Muscle of leg (tissue), 16 donors: ENCODE results near the gene STPG4. TPM values are rescaled to one million over a fixed set of nuclear protein-coding genes. Genes with fewer than 3 reads are reported as not detected.

Experiments used
- DNase-seq: peaks from one replicate; pipeline ENCODE4 v3.0.0; 2013
- H3K27ac ChIP-seq: one replicate; pipeline ENCODE4 v1.5.1; 2013; ENCODE audit warnings: mild to moderate bottlenecking, low read length, control low read depth
- H3K27me3 ChIP-seq: one replicate; pipeline ENCODE4 v1.6.1; 2013; ENCODE audit warnings: low read length; ENCODE audit not compliant: control insufficient read depth, insufficient read depth
- H3K36me3 ChIP-seq: one replicate; pipeline ENCODE4 v1.6.1; 2013; ENCODE audit warnings: low read length; ENCODE audit not compliant: control insufficient read depth, insufficient read depth
- H3K4me1 ChIP-seq: one replicate; pipeline ENCODE4 v1.6.1; 2013; ENCODE audit warnings: low read length; ENCODE audit not compliant: control insufficient read depth, insufficient read depth
- H3K4me3 ChIP-seq: one replicate; pipeline ENCODE4 v1.5.1; 2013; ENCODE audit warnings: low read length, control low read depth
- H3K9me3 ChIP-seq: replicated peaks from 2 replicates; pipeline ENCODE4 v1.6.1; 2013; ENCODE audit warnings: low read depth, low read length; ENCODE audit not compliant: control insufficient read depth
- WGBS: methylation state at CpG from one replicate; pipeline ENCODE4 v1.1.5; 2013; ENCODE audit warnings: missing lambda C conversion rate; ENCODE audit not compliant: insufficient coverage; 5-methylcytosine and 5-hydroxymethylcytosine counted together
- long read RNA-seq, 11 donors: transcript quantifications; one replicate each; lab custom pipeline, GENCODE V29; 2026
- polyA plus RNA-seq, 8 donors: library from polyadenylated mRNA; unstranded; fragments of 120-200 nt; gene quantifications; one replicate each; pipeline versions ENCODE4 v1.2.1 to v1.2.3, GENCODE V29; 2013; ENCODE audit warnings: inconsistent platforms in 1 of 8, low replicate concordance in 1 of 8; ENCODE audit not compliant: insufficient read length in 8 of 8, insufficient read depth in 1 of 8
- total RNA-seq: library from RNA; stranded (reverse); fragments of 120-200 nt; gene quantifications from one replicate; pipeline ENCODE4 v1.2.4, GENCODE V29; 2013

Gene STPG4
- total RNA-seq, result 0.22 TPM
- under 1 TPM in 2 of 8 donors, not detected in 6; 0.12 to 0.19 TPM for polyA plus RNA-seq
- long read RNA-seq, donor 1, result 0 reads
- long read RNA-seq, donor 2, result 0 reads
- long read RNA-seq, donor 3, result 0 reads
- long read RNA-seq, donor 4, result 0 reads
- long read RNA-seq, donor 5, result 0 reads
- long read RNA-seq, donor 6, result 0 reads
- long read RNA-seq, donor 7, result 0 reads
- long read RNA-seq, donor 8, result 0 reads
- long read RNA-seq, donor 9, result 0 reads
- long read RNA-seq, donor 10, result 0 reads
- long read RNA-seq, donor 11, result 0 reads

GRCh38 chr2:47155091-47155876 is at the start of gene STPG4:
Gene STPG4 (minus strand): TSS chr2:47155308. CDS start chr2:47155251, 57 bp downstream.
- no peaks in the 10 kb centered on the region for H3K9me3 ChIP-seq
- WGBS, result 67% methylated on average over 25 of the region's 30 CpGs
- no peak for DNase-seq
- no peak within 1 kb of the TSS for H3K27ac ChIP-seq
- H3K4me1 ChIP-seq, result no peaks in the 10 kb centered on the region
- H3K4me3 ChIP-seq, result no peak within 1 kb of the TSS
- peaks cover 15% of the 10 kb centered on the region for H3K36me3 ChIP-seq
- H3K27me3 ChIP-seq, result no peaks in the 10 kb centered on the region

- Histone ChIP-seq H3K27ac (no peak overlapping the region), H3K36me3 (no peaks in the 10 kb centered on the region), H3K27me3 (no peaks in the 10 kb centered on the region), H3K4me3 (no peak overlapping the region), H3K9me3 (no peaks in the 10 kb centered on the region), H3K4me1 (no peaks in the 10 kb centered on the region)
- DNase-seq, result no peak
- no CpG with 5 or more reads among the region's 3 CpGs for WGBS
Observed at GRCh38 chr2:47204691-47205090, 49.6 kb upstream of the STPG4 start.

- 98% methylated on average over 3 of the region's 4 CpGs for WGBS
- H3K27ac ChIP-seq, result no peak overlapping the region
- H3K4me1 ChIP-seq, result no peaks in the 10 kb centered on the region
- no peaks in the 10 kb centered on the region for H3K36me3 ChIP-seq
- DNase-seq, result no peak
- H3K4me3 ChIP-seq, result no peak overlapping the region
- H3K9me3 ChIP-seq, result no peaks in the 10 kb centered on the region
- H3K27me3 ChIP-seq, result no peaks in the 10 kb centered on the region
Observed at GRCh38 chr2:47203995-47204394, 48.9 kb upstream of the STPG4 start.

- Histone ChIP-seq H3K27me3 (no peaks in the 10 kb centered on the region), H3K27ac (no peak overlapping the region), H3K9me3 (no peaks in the 10 kb centered on the region), H3K36me3 (no peaks in the 10 kb centered on the region), H3K4me1 (no peaks in the 10 kb centered on the region), H3K4me3 (no peak overlapping the region)
- no peak for DNase-seq
- WGBS, result 80% methylated on average over 1 of the region's 2 CpGs
Observed at GRCh38 chr2:47201224-47201623, 46.1 kb upstream of the STPG4 start.

- WGBS, result 100% methylated on average over 2 of the region's 3 CpGs
- H3K9me3 ChIP-seq, result no peaks in the 10 kb centered on the region
- no peaks in the 10 kb centered on the region for H3K27me3 ChIP-seq
- no peaks in the 10 kb centered on the region for H3K36me3 ChIP-seq
- no peak overlapping the region for H3K4me3 ChIP-seq
- H3K4me1 ChIP-seq, result peaks cover 6% of the 10 kb centered on the region
- DNase-seq, result no peak
- H3K27ac ChIP-seq, result no peak overlapping the region
Observed at GRCh38 chr2:47198985-47199451, 43.9 kb upstream of the STPG4 start.

- no CpG with 5 or more reads among the region's 1 CpG for WGBS
- Histone ChIP-seq H3K4me3 (no peak overlapping the region), H3K36me3 (no peaks in the 10 kb centered on the region), H3K4me1 (peaks cover 31% of the 10 kb centered on the region), H3K27me3 (no peaks in the 10 kb centered on the region), H3K27ac (no peak overlapping the region), H3K9me3 (no peaks in the 10 kb centered on the region)
- no peak for DNase-seq
Observed at GRCh38 chr2:47196499-47196898, 41.4 kb upstream of the STPG4 start.

DNA sequence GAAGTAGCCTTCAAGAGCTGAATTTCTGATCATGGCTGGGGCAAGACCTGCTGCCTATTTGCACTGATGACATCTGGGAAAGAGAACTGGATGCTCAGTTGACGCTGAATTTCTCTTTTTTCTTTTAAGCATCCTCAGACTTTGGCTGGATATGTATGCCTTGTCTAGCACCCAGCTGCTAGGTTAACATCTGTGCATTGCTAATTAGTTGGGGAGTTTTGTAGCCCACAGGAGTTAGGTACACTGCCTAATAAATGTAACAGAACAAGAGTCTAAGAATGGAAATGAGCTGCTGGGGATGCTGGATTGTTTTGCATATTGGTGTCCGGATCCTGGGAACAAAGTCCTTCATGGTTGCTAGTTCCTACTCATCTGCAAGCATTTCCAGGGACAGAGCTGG is 40.9 kb upstream of the STPG4 start:
- Histone ChIP-seq H3K4me1 (peaks cover 34% of the 10 kb centered on the region), H3K27me3 (no peaks in the 10 kb centered on the region), H3K27ac (no peak overlapping the region), H3K9me3 (no peaks in the 10 kb centered on the region), H3K36me3 (no peaks in the 10 kb centered on the region), H3K4me3 (no peak overlapping the region)
- WGBS, result no CpG with 5 or more reads among the region's 2 CpGs
- no peak for DNase-seq

GRCh38 chr2:47195148-47195547 is 40.0 kb upstream of the STPG4 start:
- Histone ChIP-seq H3K4me1 (peaks cover 34% of the 10 kb centered on the region), H3K4me3 (no peak overlapping the region), H3K36me3 (no peaks in the 10 kb centered on the region), H3K27ac (no peak overlapping the region), H3K27me3 (no peaks in the 10 kb centered on the region), H3K9me3 (no peaks in the 10 kb centered on the region)
- no peak for DNase-seq
- WGBS, result no CpG with 5 or more reads among the region's 3 CpGs

- no peak for DNase-seq
- Histone ChIP-seq H3K4me1 (peaks cover 34% of the 10 kb centered on the region), H3K27ac (no peak overlapping the region), H3K36me3 (no peaks in the 10 kb centered on the region), H3K9me3 (no peaks in the 10 kb centered on the region), H3K27me3 (no peaks in the 10 kb centered on the region), H3K4me3 (no peak overlapping the region)
Observed at GRCh38 chr2:47194410-47194809, 39.3 kb upstream of the STPG4 start.

DNA sequence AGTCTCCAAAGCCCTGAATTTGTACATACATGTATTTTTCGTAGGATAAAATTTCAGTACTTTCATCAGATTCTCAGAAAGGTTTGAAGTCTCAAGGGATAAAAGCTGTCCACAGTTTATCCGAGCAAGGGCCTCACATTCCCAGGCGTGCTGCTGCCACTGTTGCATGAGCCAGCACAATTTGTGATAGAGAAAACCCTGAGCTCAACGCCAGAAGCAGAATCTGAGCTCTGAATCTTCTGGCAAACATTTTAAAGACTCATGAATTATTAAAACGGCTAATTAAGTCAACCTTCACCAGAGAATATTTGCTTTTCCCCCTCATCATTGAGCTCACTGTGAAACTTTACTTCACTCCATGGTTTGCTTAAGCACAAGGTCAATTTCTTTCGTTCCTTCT is 38.5 kb upstream of the STPG4 start:
- Histone ChIP-seq H3K4me3 (no peak overlapping the region), H3K9me3 (no peaks in the 10 kb centered on the region), H3K36me3 (no peaks in the 10 kb centered on the region), H3K27me3 (no peaks in the 10 kb centered on the region), H3K4me1 (peaks cover 34% of the 10 kb centered on the region), H3K27ac (peak overlapping the region; percentile 5)
- 33% methylated on average over 3 of the region's 6 CpGs for WGBS
- peak; percentile 31 for DNase-seq
